GM19324 (cell line): Measurements from ENCODE around the gene CTIF.
"Not testable (repeated sequence)": the region's sequence is repeated elsewhere in the genome, so short reads cannot be mapped to it uniquely, and the experiment has no call there.

Experiments
- ATAC-seq: cut with Tn5 transposase; IDR thresholded peaks from one replicate; pipeline ENCODE4 v1.9.1; 2021; ENCODE audit warnings: mild to moderate bottlenecking, moderate library complexity; ENCODE audit not compliant: unreplicated experiment, low FRiP score

The CTIF gene

GRCh38 chr18:48538531-48539405, at the start of gene CTIF:
TSS of gene CTIF (plus strand) at chr18:48539031. CDS start at chr18:48619566, 80,535 bp downstream.
- peak; percentile 69 for ATAC-seq

- ATAC-seq: no peak
These were observed 48.1 kb upstream of the CTIF start for GRCh38 chr18:48490641-48491293.

DNA sequence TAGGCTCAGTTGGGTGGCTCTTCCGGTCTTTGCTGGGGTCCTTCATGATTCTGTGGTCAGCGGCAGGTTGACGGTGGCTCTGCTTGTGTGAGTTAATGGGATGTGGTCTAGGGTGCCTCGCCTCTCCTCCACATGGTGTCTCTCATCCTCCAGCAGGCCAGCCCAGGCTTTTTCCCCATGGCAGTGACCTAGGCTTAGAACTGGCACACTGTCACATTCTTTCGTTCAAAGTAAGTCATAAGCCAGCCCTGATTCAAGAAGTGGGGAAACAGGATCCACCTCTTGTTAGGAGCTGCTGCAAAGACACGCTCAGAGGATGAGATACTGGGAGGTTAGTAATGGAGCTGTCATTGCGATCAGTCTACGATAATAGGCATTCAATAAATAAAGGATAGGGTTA, 46.0 kb upstream of the CTIF start:
- ATAC-seq: no peak

DNA sequence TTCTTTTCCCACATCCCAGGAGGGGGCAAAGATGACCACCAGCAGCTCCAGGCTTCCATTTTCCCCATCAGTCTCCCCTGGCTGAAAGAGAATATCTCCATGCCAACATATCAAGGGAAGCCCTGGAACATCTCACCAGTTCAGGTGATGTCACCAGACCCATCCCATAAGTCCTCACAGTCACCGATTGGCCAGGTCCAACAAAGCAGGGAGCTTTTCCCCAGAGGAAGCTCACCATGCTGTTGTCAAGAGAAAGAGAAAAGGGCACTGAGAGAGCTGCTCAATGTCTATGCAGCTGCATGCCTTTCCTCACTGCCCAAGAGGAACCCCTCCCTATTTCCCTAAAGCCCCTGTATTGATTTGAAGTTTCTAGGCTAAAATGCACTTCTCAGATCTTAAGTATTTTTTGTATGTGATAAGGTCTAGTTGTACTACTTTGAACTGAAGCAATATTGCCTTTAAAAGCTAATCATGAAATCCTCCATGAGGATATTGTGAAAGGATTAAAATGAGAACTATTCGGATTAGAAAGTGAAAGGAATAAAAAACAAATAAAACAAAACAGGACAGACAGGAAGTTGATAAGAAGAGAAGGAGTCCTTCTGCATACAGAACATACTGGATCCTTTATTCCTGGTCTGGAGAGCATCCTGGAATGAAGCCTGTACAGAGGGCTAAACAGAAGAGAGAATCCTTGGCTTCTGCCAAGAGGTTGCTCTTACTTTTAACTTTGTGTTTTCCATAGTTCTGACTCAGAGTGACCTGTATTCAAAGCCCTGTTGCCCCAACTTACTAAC, 45.2 kb upstream of the CTIF start:
- ATAC-seq: no peak

- no peak for ATAC-seq
These were observed 41.0 kb upstream of the CTIF start for GRCh38 chr18:48497863-48498262.

- no peak for ATAC-seq
These were observed 38.3 kb upstream of the CTIF start for GRCh38 chr18:48500517-48500916.

DNA sequence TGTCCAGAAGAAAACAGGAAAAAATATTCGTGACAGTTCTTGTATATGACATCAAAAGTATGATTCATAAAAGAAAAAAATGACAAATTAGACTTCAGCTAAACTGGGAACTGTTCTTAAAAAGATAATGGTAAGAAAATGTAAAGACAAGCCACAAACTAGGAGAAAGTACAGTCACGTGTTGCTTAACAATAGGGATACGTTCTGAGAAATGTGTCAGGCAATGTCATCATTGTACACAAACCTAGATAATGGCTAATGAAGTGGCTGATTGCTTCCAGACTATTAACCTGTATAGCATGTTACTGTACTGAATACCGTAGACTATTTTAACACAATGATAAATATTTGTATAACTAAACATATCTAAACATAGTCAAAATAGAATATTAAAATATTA, 35.9 kb upstream of the CTIF start:
- ATAC-seq: no peak

- ATAC-seq: no peak
These were observed 34.0 kb upstream of the CTIF start for GRCh38 chr18:48504819-48505218.

GRCh38 chr18:48506983-48507568, 31.8 kb upstream of the CTIF start:
- ATAC-seq: not testable (repeated sequence)

GRCh38 chr18:48512498-48512897, 26.3 kb upstream of the CTIF start:
- not testable (repeated sequence) for ATAC-seq

DNA sequence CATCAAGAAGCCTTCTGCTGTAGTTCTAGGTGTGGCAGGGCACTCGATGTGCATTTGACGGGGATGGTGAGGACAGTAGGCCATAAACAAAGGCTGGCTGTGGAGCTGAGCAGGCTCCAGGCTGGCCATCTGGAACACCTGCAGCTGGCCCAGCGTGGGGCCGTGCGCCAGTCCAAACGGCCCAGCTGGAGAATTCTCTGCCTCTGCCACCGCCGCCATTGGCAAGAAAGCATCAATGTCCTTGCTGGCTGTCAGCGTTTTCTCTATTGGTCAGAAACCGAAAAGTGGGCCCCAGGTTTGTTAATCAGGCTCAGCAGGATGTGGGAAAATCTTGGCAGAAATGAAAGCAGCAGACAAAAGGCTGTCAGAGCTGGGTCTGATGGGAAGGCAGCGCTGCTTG, 24.0 kb upstream of the CTIF start:
- ATAC-seq: no peak

- no peak for ATAC-seq
These were observed 21.8 kb upstream of the CTIF start for GRCh38 chr18:48517048-48517447.

GRCh38 chr18:48519431-48520100, 19.3 kb upstream of the CTIF start:
- no peak for ATAC-seq

- ATAC-seq: no peak
These were observed 17.1 kb upstream of the CTIF start for GRCh38 chr18:48521723-48522122.

- no peak for ATAC-seq
These were observed 13.2 kb upstream of the CTIF start for GRCh38 chr18:48525671-48526070.

- ATAC-seq: no peak
These were observed 11.4 kb upstream of the CTIF start for GRCh38 chr18:48527461-48527860.

GRCh38 chr18:48528861-48529260, 10.0 kb upstream of the CTIF start:
- ATAC-seq: no peak

GRCh38 chr18:48529796-48530195, 9.0 kb upstream of the CTIF start:
- no peak for ATAC-seq

GRCh38 chr18:48530399-48531081, 8.3 kb upstream of the CTIF start:
- no peak for ATAC-seq

DNA sequence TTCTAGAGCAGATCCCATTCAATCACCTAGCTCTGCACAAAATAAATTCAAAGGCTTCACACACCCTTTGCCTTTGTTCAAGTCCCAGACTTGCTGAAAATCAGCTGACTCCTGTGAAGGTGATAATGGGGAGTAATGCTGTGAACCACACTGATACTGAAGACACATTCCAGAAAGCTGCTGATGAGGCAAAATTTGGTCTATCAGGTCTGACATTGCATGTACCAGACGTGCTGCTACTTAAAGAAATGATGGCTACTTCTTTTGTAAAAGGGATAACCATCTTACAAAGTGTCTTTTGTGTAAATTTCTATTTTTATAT, 7.8 kb upstream of the CTIF start:
- no peak for ATAC-seq
